HT-29 (cell line): ENCODE measurements around the gene LPAR6. TPM values are rescaled to one million over a fixed set of nuclear protein-coding genes. Genes with fewer than 3 reads are reported as not detected.

Experiments used
- DNase-seq: peaks from one replicate; pipeline ENCODE4 v3.0.0-alpha.2; 2015; ENCODE audit warnings: low spot score
- total RNA-seq: library from RNA; depleted of rRNA; stranded (reverse); fragments of >200 nt; shearing (Covaris generic); gene quantifications from 2 replicates; pipeline ENCODE4 v1.2.3, GENCODE V29; 2014

The LPAR6 gene
- total RNA-seq, 1 experiment from 2014 or later = 4.8 TPM

DNA sequence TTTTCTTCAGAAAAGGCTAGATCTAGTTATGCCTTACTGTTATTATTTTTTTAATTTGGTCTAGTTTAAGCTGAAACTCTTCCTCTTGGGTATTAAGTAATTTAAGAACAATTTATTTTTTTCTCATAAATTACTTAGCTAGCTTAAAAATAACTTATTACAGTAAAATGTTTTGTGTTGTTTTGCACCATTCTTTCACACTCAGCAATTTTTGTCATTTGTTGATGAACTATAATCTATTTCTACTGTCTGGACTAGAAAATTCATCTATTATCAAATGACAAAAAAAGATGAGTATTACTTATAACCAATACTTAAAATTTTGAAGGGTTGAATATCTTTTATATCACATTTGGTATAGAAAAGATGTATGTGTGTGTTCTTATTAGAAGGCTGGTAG, 1.6 kb upstream of the LPAR6 start:
- no peak for DNase-seq

DNA sequence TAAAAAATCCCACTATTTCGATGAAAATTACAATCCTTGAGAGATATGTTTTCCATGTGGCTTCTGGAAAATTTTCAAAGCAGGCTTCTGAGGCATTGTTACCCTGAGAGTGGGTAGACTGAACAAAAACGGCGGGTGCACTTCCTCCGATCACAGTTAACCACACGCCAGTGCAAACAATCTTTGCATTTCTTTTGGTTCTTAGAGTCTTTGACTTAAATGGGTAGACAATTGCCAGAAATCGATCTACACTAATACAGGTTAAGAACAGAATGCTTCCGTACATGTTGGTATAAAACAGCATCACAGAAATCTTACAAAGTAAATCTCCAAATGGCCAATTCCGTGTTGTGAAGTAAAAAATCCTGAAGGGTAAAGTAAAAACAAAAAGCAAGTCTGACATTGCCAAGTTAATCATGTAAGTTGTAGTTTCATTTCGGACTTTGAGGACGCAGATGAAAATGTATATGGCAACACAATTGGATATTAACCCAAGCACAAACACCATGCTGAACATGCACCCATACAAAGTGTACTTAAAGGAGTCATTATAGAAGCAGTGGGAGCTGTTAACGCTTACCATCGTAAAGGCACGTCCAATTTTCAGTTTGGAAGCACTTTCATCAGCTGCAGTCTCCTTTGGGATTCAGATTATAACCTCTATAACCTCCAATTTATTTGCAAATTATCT, 927 bp downstream of the LPAR6 start:
- peak; percentile 66 for DNase-seq

- peak; percentile 61 for DNase-seq
These were observed 1.6 kb downstream of the LPAR6 start for GRCh38 chr13:48411147-48411794.

GRCh38 chr13:48410199-48410598, 2.7 kb downstream of the LPAR6 start:
- DNase-seq = no peak

GRCh38 chr13:48405875-48406274, 7.0 kb downstream of the LPAR6 start:
- DNase-seq = no peak

DNA sequence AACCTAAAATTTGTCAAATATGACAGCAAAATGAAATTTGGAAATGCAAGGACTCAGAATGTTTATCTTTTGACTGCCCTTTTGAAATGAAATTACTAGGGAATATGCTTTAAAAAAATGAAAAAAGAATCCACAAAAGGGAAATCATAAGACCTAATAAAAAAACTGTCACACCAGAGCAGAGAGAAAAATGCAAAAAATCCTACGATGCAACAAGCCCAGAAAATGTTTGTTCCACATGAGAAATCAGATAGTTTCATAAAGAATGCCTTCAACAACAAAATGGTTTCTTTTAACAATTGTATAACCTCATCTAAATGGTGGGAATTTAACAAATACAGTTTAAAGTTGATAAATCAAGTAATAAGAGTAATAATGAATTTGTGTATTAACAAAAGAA, 8.0 kb downstream of the LPAR6 start:
- DNase-seq = no peak

DNA sequence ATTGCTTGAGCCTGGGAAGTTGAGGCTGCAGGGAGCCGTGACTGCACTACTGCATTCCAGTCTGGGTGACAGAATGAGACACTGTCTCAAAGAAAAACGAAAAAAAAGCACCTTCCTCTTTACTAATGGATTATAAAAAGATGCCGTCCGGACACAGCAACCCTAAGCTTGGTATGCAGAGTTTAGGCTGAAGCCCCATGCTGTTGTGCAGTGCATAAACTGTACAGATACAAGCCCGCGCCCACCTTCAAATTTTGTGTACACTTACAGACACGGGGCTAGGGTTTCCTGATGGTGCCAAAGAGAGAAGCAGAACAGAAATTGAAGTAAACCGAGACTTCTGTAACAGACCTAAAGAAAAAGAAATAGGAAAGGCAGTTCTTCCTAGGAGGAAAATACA, 9.0 kb downstream of the LPAR6 start:
- DNase-seq = no peak

DNA sequence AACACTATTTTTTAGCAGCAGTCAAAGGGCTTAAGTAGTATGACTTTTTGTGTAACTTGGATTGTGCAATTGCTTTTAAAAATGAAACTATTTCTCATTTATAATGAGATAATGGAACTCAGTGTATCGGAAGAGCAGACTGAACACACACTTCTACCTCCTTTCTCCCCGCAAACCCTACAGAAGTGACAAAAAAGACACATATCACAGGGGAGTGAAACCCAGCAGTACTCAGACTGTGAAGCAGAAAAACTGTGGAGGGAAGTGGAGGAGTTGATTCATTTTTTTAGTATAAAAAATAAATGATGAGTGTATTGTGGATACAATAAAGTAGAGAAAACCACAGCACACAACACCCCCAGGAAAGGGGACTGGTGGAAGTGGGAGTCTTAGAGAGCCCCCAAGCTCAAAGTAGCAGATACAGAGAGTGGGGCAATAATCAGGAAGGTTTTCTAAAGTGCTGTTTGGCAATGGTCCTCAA, 9.7 kb downstream of the LPAR6 start:
- no peak for DNase-seq

- DNase-seq = no peak
These were observed 10.5 kb downstream of the LPAR6 start for GRCh38 chr13:48402325-48402932.

DNA sequence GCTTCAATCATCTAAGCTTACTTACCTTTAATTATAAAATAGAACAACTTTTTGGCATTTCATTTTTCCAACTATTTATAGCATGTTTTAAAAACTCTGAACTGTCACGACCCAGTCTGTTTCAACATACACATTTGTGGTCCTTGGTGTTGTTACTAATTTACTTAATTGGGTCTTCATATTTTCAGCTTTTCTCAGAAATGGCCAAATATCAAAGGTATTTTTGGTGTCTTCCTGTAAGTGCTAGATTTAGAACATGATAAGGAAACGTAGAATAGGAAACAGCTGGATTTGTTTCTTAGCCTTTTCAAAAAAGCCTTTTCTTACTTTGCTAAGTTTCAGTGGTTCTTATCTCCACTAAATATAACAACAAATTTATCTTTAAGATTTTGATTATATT, 11.4 kb downstream of the LPAR6 start:
- no peak for DNase-seq

GRCh38 chr13:48400850-48401291, 12.0 kb downstream of the LPAR6 start:
- DNase-seq = peak; percentile 21

- no peak for DNase-seq
These were observed 12.7 kb downstream of the LPAR6 start for GRCh38 chr13:48400090-48400694.

GRCh38 chr13:48398450-48399095, 14.3 kb downstream of the LPAR6 start:
- no peak for DNase-seq

GRCh38 chr13:48397744-48398143, 15.2 kb downstream of the LPAR6 start:
- no peak for DNase-seq

DNA sequence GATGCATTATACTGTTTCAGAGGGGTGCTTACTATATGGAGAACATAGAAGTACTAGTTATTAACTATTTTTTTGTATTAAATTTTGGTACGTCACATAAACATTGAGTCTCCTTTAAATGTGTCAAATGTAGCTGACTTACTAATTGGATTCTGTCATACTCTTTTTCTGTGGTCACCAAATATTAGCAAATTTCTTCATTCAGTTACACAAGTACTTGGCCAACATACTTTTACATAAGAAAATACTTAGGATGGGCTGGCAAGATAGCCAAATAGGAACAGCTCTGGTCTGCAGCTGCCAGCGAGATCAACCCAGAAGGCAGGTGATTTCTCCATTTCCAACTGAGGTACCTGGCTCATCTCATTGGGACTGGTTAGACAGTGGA, 19.2 kb downstream of the LPAR6 start:
- DNase-seq = no peak

- DNase-seq = no peak
These were observed 19.7 kb downstream of the LPAR6 start for GRCh38 chr13:48393030-48393697.

DNA sequence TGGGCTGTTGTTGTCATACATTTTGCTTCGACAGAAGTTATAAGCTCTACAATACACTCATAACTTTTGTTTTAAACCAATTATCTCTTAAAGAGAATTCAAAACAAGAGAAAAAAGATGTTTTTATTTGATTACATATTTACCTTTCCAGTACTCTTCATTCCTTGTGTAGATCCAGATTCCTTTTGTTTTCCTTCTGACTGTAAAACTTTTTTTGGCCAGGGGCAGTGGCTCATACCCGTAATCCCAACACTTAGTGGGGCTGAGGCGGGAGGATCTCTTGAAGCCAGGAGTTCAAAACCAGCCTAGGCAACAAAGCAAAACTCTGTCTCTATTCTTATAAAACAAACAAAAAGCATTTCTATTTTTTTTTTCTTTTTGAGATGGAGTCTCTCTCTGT, 21.7 kb downstream of the LPAR6 start:
- DNase-seq = no peak

GRCh38 chr13:48386816-48387215, 26.1 kb downstream of the LPAR6 start:
- no peak for DNase-seq

GRCh38 chr13:48383384-48383783, 29.5 kb downstream of the LPAR6 start:
- DNase-seq = no peak

DNA sequence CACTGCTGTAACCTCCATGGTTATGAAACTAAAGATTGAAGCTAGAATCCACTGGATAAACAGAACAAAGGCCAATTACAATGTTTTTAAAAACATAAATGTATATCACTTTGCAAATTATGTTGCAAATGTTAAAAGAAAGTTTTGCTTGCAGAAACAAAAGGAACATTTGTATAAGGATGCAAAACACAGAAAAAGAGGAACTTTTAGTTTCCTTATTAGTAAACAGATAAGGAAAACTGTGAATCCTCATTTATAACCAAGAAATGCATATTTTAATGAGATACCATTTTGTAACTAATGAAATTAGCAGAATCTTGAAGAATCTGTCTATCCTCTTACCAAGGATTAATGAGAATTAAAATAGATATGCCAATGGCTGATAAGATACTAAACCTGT, 32.3 kb downstream of the LPAR6 start:
- DNase-seq = no peak

DNA sequence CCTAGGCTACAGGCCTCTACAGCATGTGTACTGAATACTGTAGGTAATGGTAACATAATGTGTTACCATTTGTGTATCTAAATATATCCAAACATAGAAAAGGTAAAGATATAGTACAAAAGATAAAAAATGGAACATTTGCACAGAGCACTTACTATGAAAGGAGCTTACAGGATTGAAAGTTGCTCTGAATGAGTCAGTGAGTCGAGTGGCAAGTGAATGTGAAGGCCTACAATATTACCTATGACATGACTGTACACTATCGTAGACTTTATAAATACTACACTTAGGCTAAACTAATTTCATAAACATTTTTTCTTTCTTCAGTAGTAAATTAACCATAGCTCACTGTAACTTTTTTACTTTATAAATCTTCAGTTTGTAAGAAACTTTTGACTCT, 35.1 kb downstream of the LPAR6 start:
- DNase-seq = no peak
